ENCODE measurements around the gene ARMH4.

ARMH4 gene

DNA sequence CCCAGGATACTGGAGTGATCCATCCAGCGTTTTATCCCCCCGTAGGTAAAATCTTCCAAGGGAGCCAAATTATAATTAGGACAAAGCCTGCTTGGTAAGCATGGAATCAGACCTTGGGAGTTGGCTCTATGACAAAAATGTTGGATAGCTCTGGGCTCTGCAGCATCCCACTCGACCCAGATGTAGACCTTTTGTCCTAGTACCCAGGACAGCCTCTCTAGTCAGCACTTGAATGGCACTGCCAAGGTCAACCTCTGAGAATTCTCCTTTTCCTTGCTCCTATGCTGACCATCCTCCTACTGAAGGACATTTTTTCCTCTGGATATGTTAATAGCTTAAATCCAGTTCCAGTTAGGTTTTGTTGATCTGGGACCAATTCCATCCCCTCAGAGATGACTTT, 181.4 kb downstream of the ARMH4 start:
- H3K4me3 ChIP-seq (ENCODE audit: control insufficient read depth, low read depth, low read length): no peak overlapping the region
- no peak for DNase-seq (ENCODE audit: low read depth)
- TF ChIP-seq CTCF (IDR thresholded peaks at IDR 0.05; ENCODE audit: control insufficient read depth, insufficient read depth, low read depth, low read length, missing control alignments): no peak

GRCh38 chr14:57970175-57970574, 181.8 kb downstream of the ARMH4 start:
- no peak for TF ChIP-seq CTCF (IDR thresholded peaks at IDR 0.05; ENCODE audit: control insufficient read depth, insufficient read depth, low read depth, low read length, missing control alignments)
- H3K4me3 ChIP-seq (ENCODE audit: control insufficient read depth, low read depth, low read length): no peak overlapping the region
- no peak for DNase-seq (ENCODE audit: low read depth)

DNA sequence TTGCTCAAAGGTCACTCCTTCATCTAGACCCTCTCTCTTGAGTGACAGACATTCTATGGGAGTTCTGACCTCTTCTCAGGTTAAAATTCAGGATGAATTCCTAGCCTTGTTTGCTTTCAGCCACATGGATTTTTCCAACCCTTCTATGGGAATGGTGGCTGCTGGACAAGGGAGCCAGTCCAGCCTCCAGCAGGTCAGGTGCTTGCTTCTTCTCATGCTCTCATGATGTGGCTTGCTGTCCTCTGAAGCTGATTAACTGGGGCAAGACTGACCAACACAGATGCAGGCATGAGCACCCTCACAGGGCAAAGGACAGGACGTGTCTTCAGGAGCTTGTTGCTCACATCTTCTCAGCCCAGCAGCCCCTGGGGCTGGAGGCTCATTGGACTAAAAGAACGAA, 188.9 kb downstream of the ARMH4 start:
- no peak overlapping the region for H3K4me3 ChIP-seq (ENCODE audit: control insufficient read depth, low read depth, low read length)
- no peak for TF ChIP-seq CTCF (IDR thresholded peaks at IDR 0.05; ENCODE audit: control insufficient read depth, insufficient read depth, low read depth, low read length, missing control alignments)
- DNase-seq (ENCODE audit: low read depth): no peak

- TF ChIP-seq CTCF (IDR thresholded peaks at IDR 0.05; ENCODE audit: control insufficient read depth, insufficient read depth, low read depth, low read length, missing control alignments): no peak
- H3K4me3 ChIP-seq (ENCODE audit: control insufficient read depth, low read depth, low read length): no peak overlapping the region
- no peak for DNase-seq (ENCODE audit: low read depth)
These were observed 189.5 kb downstream of the ARMH4 start for GRCh38 chr14:57962325-57963035.

DNA sequence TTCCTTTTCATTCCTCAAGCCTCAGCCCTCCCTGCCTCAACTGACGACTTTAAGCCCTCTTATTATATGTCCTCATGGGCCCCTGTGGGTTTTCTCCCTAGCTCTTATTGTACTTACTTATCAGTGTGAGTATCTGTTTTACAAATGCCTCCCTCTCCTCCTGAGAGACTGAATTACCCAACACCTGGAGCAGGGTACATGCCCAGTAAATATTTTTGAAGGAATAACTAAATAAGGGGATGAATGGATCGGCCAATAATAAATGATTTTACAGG, 190.3 kb downstream of the ARMH4 start:
- no peak for TF ChIP-seq CTCF (IDR thresholded peaks at IDR 0.05; ENCODE audit: control insufficient read depth, insufficient read depth, low read depth, low read length, missing control alignments)
- no peak for DNase-seq (ENCODE audit: low read depth)
- H3K4me3 ChIP-seq (ENCODE audit: control insufficient read depth, low read depth, low read length): no peak overlapping the region

- DNase-seq (ENCODE audit: low read depth): no peak
- H3K4me3 ChIP-seq (ENCODE audit: control insufficient read depth, low read depth, low read length): no peak overlapping the region
- no peak for TF ChIP-seq CTCF (IDR thresholded peaks at IDR 0.05; ENCODE audit: control insufficient read depth, insufficient read depth, low read depth, low read length, missing control alignments)
These were observed 190.8 kb downstream of the ARMH4 start for GRCh38 chr14:57960946-57961785.
